ENCODE measurements around the gene XRCC2. TPM values are rescaled to one million over a fixed set of nuclear protein-coding genes. Genes with fewer than 3 reads are reported as not detected.
"Not testable (repeated sequence)": the region's sequence is repeated elsewhere in the genome, so short reads cannot be mapped to it uniquely, and the experiment has no call there.

Gene XRCC2
- total and polyA plus RNA-seq, 2 of the 4 experiments (the other 2 are of a cell fraction), result 2.2 to 3.6 TPM

GRCh38 chr7:152646579-152646978 lies 29.4 kb downstream of the XRCC2 start:
- H3K79me1 ChIP-seq (ENCODE audit: low read depth in 1 of 2, low read length in 2 of 2); H3K9me3 ChIP-seq (ENCODE audit: control insufficient read depth, insufficient read depth, low read length); H4K8ac ChIP-seq (ENCODE audit: low read depth in 2 of 2, low read length in 2 of 2); H2AK5ac ChIP-seq (ENCODE audit: low read depth, low read length); H3K4me3 ChIP-seq (ENCODE audit: insufficient read depth, low read depth, low read length); H3K36me3 ChIP-seq (ENCODE audit: control insufficient read depth, insufficient read depth, low read length); H2AK9ac ChIP-seq (replicated peaks; ENCODE audit: low read depth, low read length, poor library complexity); H3K4ac ChIP-seq (ENCODE audit: low read depth, low read length); H2BK5ac ChIP-seq (ENCODE audit: low read depth, low read length, poor library complexity, severe bottlenecking); dilution Hi-C loops (cut with HindIII; ENCODE audit: low sequenced_read_pairs, unreplicated experiment); H4K20me1 ChIP-seq (ENCODE audit: insufficient read depth, low read length); in situ Hi-C loops (cut with MboI; ENCODE audit: low sequenced_read_pairs); H3K4me2 ChIP-seq (ENCODE audit: low read depth, low read length); CTCF ChIA-PET; ATAC-seq (ENCODE audit: low read depth); H3K27me3 ChIP-seq (ENCODE audit: control insufficient read depth, insufficient read depth, low read length); H3K14ac ChIP-seq (replicated peaks; ENCODE audit: low read depth, low read length); H3K9ac ChIP-seq (ENCODE audit: low read depth, low read length); H3K9me1 ChIP-seq (ENCODE audit: insufficient read depth, low read length); H3K27ac ChIP-seq (ENCODE audit: insufficient read depth, low read length); H2BK15ac ChIP-seq (ENCODE audit: low read depth, low read length); H3K23ac ChIP-seq (ENCODE audit: low read depth, low read length); H2BK20ac ChIP-seq (ENCODE audit: low read depth, low read length); intact Hi-C loops (cut with micrococcal nuclease); POLR2A ChIA-PET (ENCODE audit: unreplicated experiment); H4K5ac ChIP-seq (ENCODE audit: low read depth, low read length); DNase-seq; H2BK120ac ChIP-seq (ENCODE audit: low read depth, low read length); H3K4me1 ChIP-seq (ENCODE audit: control insufficient read depth, insufficient read depth, low read length); H3K18ac ChIP-seq (ENCODE audit: low read depth, low read length); H3K56ac ChIP-seq (ENCODE audit: extremely low read depth, insufficient read depth, low read length); H2AFZ ChIP-seq (replicated peaks; ENCODE audit: low read length, poor library complexity); H4K91ac ChIP-seq (ENCODE audit: insufficient read depth, low read depth, low read length); BruUV-seq (replicated peaks): not testable (repeated sequence)
- WGBS, 2 experiments (ENCODE audit: extremely low coverage in 2 of 2, insufficient read length in 1 of 2), result no CpG with 5 or more reads among the region's 11 CpGs

Measured in IMR-90 (cell line).